GM10266 (cell line): ENCODE data around the gene OSBPL8.

Experiments used
- DNase-seq: peaks from one replicate; pipeline ENCODE4 v3.0.0; 2012; ENCODE audit errors: extremely low spot score
- TF ChIP-seq, protein P1 (sequence below): IDR thresholded peaks from 2 replicates; pipeline ENCODE4 v1.5.1; 2012; ENCODE audit warnings: mild to moderate bottlenecking, low read depth; ENCODE audit not compliant: control insufficient read depth, insufficient read depth; ENCODE audit errors: missing control alignments

The OSBPL8 gene

DNA sequence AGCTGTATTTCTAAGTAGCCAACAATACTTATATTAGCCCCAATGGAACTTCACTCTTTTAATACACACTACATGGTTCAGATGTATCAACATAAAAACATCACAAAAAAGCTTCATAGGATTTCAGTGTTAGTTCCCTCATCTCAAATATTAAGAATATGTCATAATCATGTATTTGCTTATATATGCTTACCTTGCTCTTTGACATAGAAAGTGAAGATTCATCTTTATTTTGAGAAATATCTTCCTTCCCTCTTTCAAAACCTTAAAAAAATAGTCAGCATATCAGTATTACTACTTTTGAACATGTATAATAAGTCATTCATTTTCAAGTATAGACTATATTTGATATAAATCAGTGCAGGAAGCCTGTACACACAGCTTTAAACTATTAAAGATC is 149.2 kb downstream of the OSBPL8 start:
- no peak for DNase-seq
- TF ChIP-seq, protein P1, sequence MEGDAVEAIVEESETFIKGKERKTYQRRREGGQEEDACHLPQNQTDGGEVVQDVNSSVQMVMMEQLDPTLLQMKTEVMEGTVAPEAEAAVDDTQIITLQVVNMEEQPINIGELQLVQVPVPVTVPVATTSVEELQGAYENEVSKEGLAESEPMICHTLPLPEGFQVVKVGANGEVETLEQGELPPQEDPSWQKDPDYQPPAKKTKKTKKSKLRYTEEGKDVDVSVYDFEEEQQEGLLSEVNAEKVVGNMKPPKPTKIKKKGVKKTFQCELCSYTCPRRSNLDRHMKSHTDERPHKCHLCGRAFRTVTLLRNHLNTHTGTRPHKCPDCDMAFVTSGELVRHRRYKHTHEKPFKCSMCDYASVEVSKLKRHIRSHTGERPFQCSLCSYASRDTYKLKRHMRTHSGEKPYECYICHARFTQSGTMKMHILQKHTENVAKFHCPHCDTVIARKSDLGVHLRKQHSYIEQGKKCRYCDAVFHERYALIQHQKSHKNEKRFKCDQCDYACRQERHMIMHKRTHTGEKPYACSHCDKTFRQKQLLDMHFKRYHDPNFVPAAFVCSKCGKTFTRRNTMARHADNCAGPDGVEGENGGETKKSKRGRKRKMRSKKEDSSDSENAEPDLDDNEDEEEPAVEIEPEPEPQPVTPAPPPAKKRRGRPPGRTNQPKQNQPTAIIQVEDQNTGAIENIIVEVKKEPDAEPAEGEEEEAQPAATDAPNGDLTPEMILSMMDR: no peak

DNA sequence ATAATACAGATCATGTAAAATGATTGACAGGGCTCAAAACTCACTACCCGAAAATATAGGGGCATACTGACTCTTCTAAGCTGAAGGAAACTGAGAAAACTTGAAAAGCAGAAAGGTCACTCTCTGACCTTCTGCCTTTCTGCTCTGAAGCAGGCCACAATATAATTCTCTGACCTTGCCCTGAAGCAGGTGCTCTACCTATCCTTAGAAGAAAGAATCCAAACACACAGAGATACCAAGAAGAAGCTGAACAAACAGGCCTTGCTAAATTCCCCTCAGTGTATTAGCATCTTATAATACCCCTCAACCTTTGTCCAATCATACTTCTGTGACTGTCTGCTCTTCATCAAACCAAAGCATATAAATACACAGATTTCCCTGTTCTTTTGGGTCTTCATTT is 150.5 kb downstream of the OSBPL8 start:
- TF ChIP-seq, protein P1: no peak
- no peak for DNase-seq

DNA sequence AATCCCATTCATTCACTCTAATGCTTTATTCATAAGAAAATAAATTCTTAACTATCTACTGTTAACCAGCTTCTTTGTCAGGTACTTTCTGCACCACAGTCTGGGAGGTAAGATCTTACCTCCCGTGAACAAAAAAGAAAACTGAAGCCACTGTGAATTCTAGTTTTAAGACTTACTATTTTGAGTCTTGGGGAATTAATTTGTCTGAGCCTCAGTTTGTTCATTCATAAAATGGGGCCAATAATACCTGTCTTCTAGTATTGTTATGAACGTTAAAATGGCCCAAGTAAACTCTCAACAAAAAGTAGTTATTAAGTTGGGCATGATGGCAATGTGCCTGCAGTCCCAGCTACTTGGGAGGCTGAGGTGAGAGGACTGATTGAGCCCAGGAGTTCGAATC is 151.9 kb downstream of the OSBPL8 start:
- TF ChIP-seq, protein P1: no peak
- no peak for DNase-seq

DNA sequence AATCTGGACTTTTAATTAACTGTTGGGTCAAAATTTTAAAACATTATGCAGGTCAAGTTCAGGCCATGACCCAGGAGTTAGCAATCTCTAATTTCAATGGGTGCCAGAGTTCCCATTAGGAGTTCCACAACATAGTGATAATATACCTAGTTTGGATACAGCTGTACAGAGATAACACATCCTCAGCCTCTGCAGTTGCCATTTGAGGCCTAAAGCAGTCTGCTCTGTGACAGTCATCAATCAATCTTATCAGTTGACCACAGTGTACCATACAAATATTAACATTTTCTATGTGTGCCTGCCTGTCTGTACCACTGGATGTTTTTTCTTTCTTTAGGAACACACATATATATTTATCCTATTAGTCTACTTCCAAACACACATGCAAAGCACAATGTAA is 157.3 kb downstream of the OSBPL8 start:
- no peak for DNase-seq
- TF ChIP-seq, protein P1: no peak

DNA sequence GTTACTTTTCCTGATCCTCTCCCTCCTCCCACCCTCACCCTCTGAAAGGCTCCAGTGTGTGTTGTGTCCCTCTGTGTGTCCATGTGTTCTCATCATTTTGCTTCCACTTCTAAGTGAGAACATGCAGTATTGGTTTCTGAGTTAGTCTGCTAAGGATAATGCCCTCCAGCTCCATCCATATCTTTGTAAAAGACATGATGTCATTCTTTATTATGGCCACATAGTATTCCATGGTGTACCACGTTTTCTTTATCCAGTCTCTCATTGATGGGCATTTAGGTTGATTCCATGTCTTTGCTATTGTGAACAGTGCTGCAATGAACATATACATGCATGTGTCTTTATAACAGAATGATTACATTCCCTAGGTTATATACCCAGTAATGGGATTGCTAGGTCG is 159.4 kb downstream of the OSBPL8 start:
- no peak for DNase-seq
- TF ChIP-seq, protein P1: no peak

DNA sequence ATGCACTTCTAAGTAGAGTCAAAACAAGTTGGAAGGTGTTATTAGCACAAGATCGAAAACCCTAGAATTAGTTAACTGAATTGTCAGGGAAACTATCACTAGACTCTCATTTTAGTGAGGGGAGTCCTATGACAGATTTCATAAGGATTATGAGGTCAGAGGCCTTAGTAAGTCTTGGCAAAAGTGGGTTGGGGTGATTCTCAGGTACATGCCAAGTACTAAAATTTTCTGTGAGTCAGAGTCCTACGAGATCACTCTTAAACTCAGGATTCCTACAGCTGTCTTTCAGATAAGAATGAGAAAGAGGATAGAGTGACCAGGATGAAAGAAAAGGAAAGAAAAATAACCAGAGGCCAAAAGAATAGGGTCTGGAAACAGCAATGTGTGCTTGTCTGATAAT is 160.5 kb downstream of the OSBPL8 start:
- TF ChIP-seq, protein P1: no peak
- DNase-seq: no peak

DNA sequence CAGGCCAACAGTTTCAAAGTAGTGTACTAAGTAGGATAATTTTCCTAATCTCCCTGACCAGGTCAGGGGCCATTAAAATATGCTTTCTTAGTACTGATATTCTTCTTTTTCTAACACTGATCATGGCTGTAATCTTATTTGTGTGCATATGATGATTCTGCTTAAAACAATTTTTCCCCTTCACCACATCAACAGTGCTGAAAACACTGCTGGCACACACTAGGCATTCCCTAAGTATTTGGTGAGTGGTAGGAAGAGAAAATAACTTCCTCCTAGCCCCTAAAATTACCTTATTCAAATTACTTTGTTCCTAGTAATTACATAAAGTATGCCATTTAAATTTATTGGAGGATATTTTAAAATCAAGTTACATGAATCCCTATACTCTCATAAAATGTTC is 161.5 kb downstream of the OSBPL8 start:
- TF ChIP-seq, protein P1: no peak
- DNase-seq: no peak
